HG03354 (cell line): ENCODE results near the gene MAGI1.
"Not testable (repeated sequence)": the region's sequence is repeated elsewhere in the genome, so short reads cannot be mapped to it uniquely, and the experiment has no call there.

Experiments used
- ATAC-seq: cut with Tn5 transposase; IDR thresholded peaks from one replicate; pipeline ENCODE4 v1.9.1; 2021; ENCODE audit warnings: mild to moderate bottlenecking; ENCODE audit not compliant: unreplicated experiment, poor library complexity, severe bottlenecking

Gene MAGI1

GRCh38 chr3:65565744-65566143 lies 473.0 kb downstream of the MAGI1 start:
- not testable (repeated sequence) for ATAC-seq

DNA sequence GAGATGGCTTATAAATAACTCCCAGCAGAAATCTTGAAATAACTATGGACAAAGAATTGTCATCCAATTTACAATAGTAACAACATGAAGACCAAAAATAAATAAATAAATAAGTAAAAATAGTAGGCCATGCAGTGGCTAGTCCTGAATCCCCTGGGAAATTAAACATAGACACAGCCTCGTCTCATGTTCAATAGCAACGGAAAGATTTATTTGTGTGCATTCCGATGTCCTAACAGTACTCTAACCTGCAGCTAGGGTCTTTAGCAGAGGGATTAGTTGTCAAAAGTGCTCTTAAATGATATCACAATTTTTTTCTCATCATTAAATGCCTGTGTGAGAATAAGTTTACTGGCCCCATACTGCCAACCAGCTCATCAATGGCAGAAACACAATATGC lies 474.2 kb downstream of the MAGI1 start:
- no peak for ATAC-seq

DNA sequence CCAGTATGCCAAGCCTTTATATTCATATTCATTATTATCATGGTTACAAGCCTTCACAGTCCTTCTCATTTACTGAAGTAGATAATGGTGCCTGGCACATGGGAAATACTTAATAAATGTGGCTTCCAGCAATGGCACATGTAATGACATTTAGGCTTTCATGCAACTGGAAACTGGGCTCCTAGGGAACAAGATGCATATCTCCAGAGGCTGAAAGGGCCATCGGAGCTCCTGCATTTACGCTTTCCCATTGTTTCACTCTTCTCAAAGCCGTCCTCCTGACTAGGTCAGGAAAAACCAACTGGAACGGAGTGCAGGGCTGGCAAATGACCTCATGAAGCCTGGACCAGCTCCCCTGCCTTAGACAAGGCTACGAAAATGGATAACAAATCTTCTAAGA lies 474.9 kb downstream of the MAGI1 start:
- no peak for ATAC-seq

GRCh38 chr3:65562447-65562846 lies 476.3 kb downstream of the MAGI1 start:
- no peak for ATAC-seq

DNA sequence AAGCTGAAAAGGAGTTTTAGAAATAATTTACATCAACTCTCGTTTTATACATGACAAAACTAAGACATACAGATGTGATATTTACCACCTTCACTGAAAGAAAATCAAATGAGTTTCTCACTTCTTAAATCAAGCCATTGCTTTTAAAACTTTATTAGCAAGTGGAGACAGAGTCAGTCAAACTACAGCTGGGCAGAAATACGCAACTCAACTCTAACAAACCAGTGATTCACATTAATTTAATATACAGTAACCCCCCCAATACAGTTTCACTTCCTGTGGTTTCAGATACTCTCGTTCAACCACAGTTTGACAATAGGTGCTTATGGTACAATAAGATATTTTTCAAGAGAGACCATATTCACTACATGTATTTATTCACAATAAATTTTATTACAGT lies 477.1 kb downstream of the MAGI1 start:
- ATAC-seq: no peak

- ATAC-seq: no peak
These were observed 477.8 kb downstream of the MAGI1 start for GRCh38 chr3:65560901-65561300.

DNA sequence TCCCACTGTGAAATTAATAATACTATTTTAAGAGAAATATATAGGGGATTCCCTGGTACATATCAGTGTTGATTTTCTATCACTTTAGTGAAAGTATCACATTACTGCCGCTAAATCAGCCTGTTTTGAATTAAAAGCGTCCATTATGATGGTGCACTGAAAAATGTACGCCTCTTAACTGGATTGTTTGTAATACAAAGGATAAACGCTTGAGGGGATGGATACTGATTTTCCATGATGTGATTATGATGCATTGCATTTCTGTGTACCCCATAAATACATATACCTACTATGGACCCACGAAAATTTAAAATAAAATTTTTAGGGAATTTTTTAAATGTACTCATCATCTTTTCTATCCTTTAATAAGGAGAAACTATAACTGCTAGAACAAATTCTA lies 478.6 kb downstream of the MAGI1 start:
- ATAC-seq: no peak

GRCh38 chr3:65559643-65560042 lies 479.1 kb downstream of the MAGI1 start:
- ATAC-seq: no peak

DNA sequence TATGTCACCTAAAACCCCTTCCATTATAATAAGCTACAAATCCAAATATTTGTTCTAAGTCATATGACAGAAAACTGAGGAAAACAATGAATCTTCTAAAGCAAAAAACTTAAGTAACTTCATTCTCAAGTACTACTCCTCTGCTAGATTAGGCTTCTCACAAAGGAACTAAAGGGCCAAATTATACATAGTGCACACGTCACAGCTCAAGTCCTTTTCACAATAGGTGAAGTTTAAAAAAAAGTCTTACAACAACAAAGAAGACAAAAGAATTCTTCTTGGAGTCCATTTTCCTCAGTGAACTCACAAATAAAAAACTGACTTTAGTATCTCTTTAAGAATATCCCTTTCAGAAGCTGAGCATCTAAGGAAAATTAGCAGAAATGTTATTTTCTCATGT lies 479.9 kb downstream of the MAGI1 start:
- ATAC-seq: no peak

DNA sequence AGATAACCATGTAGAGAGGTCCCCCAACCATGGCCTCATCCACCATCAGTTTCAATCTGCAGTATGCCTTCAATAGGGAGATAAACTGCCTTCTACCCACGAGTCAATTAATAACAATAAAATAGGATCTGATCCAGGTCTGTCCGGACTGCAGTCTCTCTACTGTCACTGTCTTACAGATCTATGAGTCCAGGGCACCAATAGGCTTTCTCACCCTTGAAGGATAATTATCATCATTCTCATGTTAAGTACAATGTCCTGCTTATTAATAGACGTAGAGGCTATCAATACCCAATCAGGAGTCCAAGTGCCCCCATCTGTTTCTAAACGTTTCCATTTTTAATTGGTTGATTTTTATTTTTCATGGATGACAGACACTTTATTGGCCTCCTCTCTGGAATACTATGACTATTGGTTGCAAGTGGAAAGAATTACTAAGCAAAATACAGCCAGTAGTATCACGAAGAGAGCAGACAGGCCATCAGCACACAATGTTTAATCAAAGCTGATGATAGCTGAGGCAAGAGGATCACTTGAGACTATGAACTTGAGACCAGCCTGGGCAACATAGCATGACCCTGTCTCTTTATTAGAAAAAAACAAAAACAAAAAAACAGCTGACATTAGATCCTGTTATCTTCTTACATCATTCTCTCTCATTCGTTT lies 480.7 kb downstream of the MAGI1 start:
- no peak for ATAC-seq

DNA sequence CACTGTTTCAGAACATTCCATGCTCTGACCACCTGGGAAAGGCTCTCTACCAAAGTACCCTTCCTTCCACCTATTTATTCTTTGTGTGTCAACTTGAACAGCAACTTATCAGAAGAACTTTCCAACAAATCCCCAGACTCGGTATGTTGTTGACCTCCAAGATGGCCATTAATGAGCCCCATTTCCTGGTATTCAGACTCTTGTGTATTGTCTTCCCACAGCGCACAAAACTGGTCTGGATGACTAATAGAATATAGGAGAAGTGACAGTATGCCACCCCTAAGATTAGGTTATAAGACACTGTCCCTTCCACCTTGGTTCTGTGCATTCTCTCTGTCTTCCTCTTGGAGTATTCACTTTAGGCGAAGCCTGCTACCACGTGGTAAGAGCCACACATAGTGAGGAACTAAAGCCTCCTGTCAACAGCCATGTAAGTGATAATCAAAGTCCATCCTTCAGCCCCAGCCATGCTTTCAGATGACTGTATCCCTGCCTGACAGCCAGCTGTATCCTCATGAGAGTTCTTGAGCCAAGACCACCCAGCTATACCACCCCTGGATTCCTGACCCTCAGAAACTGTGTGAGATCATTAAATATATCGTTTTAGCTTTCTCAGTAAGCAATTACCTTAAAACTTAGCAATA lies 481.7 kb downstream of the MAGI1 start:
- ATAC-seq: no peak

GRCh38 chr3:65552434-65552833 lies 486.3 kb downstream of the MAGI1 start:
- ATAC-seq: no peak

- ATAC-seq: no peak
These were observed 486.8 kb downstream of the MAGI1 start for GRCh38 chr3:65551945-65552344.

- ATAC-seq: no peak
These were observed 488.6 kb downstream of the MAGI1 start for GRCh38 chr3:65550137-65550536.

- ATAC-seq: no peak
These were observed 489.1 kb downstream of the MAGI1 start for GRCh38 chr3:65549626-65549959.

DNA sequence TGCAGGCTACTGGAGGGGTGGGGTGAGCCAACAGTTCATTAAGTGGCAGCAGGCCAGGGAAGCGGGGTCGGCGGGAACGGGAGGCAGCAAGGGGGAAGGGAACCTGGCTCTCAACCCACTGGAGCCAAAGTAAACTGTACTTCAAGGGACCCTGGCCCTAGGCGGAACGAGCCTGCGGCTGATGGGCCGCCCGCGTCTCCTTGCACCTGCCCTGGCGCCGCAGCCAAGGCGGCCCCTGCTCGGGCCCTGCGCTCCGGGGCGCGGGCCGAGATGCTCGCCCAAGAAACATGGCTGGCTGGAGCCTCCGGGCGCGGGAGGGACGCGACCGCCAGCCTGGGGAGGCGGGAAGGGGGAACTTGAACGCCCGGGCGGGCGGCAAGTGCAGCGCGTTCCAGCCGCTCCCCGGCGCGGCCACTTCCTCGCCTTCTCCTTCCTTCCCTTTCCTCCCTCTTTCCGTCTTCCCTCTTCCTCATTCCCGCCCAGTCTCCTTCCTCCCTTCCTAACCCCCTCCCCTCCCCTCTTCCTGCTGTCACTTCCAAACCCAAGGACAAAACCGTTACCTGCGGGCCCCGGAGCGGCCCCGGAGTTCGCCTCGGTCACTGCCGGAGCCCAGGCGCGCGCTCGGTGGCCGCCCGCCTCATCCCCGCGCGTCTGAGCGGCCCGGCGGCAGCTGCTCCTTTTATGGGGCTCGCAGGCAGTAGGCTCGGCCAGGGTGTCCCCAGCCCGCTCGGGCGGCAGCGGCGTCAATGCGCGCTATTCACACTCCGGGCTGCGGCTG lies 489.7 kb downstream of the MAGI1 start:
- no peak for ATAC-seq

GRCh38 chr3:65545429-65545828 lies 493.3 kb downstream of the MAGI1 start:
- no peak for ATAC-seq

DNA sequence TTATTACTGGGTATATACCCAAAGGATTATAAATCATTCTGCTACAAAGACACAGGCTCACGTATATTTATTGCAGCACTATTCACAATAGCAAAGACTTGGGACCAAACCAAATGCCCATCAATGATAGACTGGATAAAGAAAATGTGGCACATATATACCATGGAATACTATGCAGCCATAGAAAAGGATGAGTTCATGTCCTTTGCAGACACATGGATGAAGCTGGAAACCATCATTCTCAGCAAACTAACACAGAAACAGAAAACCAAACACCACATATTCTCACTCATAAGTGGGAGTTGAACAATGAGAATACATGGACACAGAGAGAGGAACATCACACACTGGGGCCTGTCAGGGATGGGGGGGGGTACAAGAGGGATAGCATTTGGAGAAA lies 495.3 kb downstream of the MAGI1 start:
- not testable (repeated sequence) for ATAC-seq

DNA sequence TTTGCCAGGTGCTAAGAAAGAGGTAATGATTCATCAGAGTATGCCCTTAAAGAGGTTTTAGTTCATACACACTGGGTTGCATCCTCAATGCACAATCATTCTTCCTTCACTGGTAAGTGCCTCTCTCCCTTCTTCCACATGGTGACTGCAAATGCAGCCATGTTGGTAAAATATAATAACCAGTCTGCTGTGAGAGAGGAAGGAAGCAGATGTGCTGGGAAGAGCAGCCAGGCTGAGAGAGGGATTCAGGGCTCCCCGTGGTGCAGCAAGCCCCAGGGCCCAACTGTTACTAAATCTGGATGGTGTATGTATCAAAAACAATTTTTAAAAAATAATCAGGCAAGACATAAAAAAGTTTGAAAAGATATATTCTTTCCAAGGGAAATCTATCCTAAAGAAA lies 498.1 kb downstream of the MAGI1 start:
- ATAC-seq: no peak

DNA sequence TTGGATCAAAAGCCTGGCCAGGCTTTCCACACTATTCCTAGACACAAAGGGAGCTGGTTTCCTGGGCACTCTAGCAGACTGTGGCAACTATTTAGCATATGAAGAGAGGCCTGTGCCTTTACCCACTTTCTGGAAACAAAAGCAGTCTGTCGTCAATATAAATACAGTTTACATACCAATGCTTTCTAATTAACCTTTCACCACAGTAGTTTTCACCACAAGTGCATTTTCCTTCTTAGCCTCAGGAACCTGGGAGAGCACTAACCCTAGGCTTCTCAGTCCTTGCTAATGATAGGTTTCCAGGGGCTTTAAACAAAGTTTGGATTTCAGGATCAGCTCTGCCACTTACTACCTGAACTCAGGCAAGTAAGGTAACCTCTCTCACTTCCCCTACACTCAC lies 499.1 kb downstream of the MAGI1 start:
- ATAC-seq: no peak

- ATAC-seq: no peak
These were observed 500.6 kb downstream of the MAGI1 start for GRCh38 chr3:65538101-65538500.
